HepG2 (cell line): ENCODE results near the gene RAD9A. TPM values are rescaled to one million over a fixed set of nuclear protein-coding genes. Genes with fewer than 3 reads are reported as not detected.
A peak's percentile ranks its signal among the peaks of the same experiment; 100 is the strongest.

Experiments used
- CEBPG ChIP-seq: IDR thresholded peaks from 2 replicates; pipeline ENCODE4 v1.6.1; 2016
- ESRRA ChIP-seq: sonication (generic); formaldehyde crosslinking; IDR thresholded peaks from 2 replicates; pipeline ENCODE4 v1.5.1; 2020; ENCODE audit warnings: mild to moderate bottlenecking, low read depth, missing genetic modification reagents
- JUNB ChIP-seq: sonication (generic); formaldehyde crosslinking; IDR thresholded peaks from 2 replicates; pipeline ENCODE4 v1.8.0; 2022; ENCODE audit warnings: missing genetic modification reagents, mild to moderate bottlenecking, borderline replicate concordance
- KDM2A ChIP-seq: sonication (generic); formaldehyde crosslinking; IDR thresholded peaks from 2 replicates; pipeline ENCODE4 v1.4.0; 2020; ENCODE audit warnings: low read depth, missing genetic modification reagents, borderline replicate concordance
- KMT2B ChIP-seq: IDR thresholded peaks from 2 replicates; pipeline ENCODE4 v1.6.1; 2016; ENCODE audit warnings: missing genetic modification reagents, missing compliant biosample characterization
- MYC ChIP-seq: sonication (generic); formaldehyde crosslinking; IDR thresholded peaks from 2 replicates; pipeline ENCODE4 v1.9.0; 2021; ENCODE audit warnings: missing genetic modification reagents, borderline replicate concordance
- RAD21 ChIP-seq: fragments of 450-650 bp; formaldehyde crosslinking; IDR thresholded peaks from 2 replicates; pipeline ENCODE4 v1.5.0; 2020; ENCODE audit warnings: mild to moderate bottlenecking
- SALL1 ChIP-seq: sonication (generic); formaldehyde crosslinking; IDR thresholded peaks from 2 replicates; pipeline ENCODE4 v1.8.0; 2022; ENCODE audit warnings: mild to moderate bottlenecking, missing genetic modification reagents
- SMC3 ChIP-seq: IDR thresholded peaks from 2 replicates; pipeline ENCODE4 v1.6.1; 2011; ENCODE audit warnings: low read length, improper control_type of control experiment
- TBX2 ChIP-seq: sonication (generic); formaldehyde crosslinking; IDR thresholded peaks from 2 replicates; pipeline ENCODE4 v1.5.0; 2020; ENCODE audit warnings: missing genetic modification reagents, mild to moderate bottlenecking, borderline replicate concordance
- XRCC5 ChIP-seq: fragments of 200-400 bp; formaldehyde crosslinking; optimal IDR thresholded peaks from 2 replicates; pipeline ENCODE3; 2017; ENCODE audit warnings: mild to moderate bottlenecking, low read length
- YY1 ChIP-seq: IDR thresholded peaks from 2 replicates; pipeline ENCODE4 v1.6.1; 2011; ENCODE audit warnings: low read length, low read depth, moderate library complexity, mild to moderate bottlenecking; ENCODE audit not compliant: insufficient read depth, insufficient replicate concordance
- ZFX ChIP-seq: sonication (generic); formaldehyde crosslinking; IDR thresholded peaks from 2 replicates; pipeline ENCODE4 v1.4.0; 2020; ENCODE audit warnings: mild to moderate bottlenecking, low read depth, missing genetic modification reagents, moderate library complexity
- ZNF331 ChIP-seq: sonication (generic); formaldehyde crosslinking; IDR thresholded peaks from 2 replicates; pipeline ENCODE4 v1.4.0; 2020; ENCODE audit warnings: missing genetic modification reagents
- ZNF768 ChIP-seq: sonication (generic); formaldehyde crosslinking; IDR thresholded peaks from 2 replicates; pipeline ENCODE4 v1.4.0; 2020; ENCODE audit warnings: missing genetic modification reagents
- ZNF772 ChIP-seq: sonication (generic); formaldehyde crosslinking; IDR thresholded peaks from 2 replicates; pipeline ENCODE4 v1.5.0; 2020; ENCODE audit warnings: mild to moderate bottlenecking, missing genetic modification reagents
- ZNF788 ChIP-seq: sonication (generic); formaldehyde crosslinking; IDR thresholded peaks from 2 replicates; pipeline ENCODE4 v1.5.0; 2020; ENCODE audit warnings: mild to moderate bottlenecking, missing genetic modification reagents, borderline replicate concordance
- polyA plus RNA-seq, 8 experiments: library from polyadenylated mRNA; depleted of rRNA in 3 of 8; stranded (reverse) in 7 of 8; unstranded in 1 of 8; fragments of >200 nt; fragmentation: Illumina TruSeq in 4 of 8; extraction: Trizol in 4 of 8; gene quantifications; 2 replicates each; pipeline versions ENCODE4 v1.2.1 to v1.2.3, GENCODE V29; 2011 to 2016; ENCODE audit warnings: low read depth in 4 of 8, missing spikeins in 1 of 8, mixed read lengths in 1 of 8; ENCODE audit not compliant: insufficient read depth in 1 of 8
- total RNA-seq, 5 experiments: library from RNA; depleted of rRNA; stranded (reverse); fragments of >200 nt; fragmentation: Illumina TruSeq; extraction: Trizol; gene quantifications; 2 replicates each; pipeline ENCODE4 v1.2.3, GENCODE V29; 2016; ENCODE audit warnings: low read depth in 1 of 5
- TF ChIP-seq, protein P1 (sequence below): sonication (generic); formaldehyde crosslinking; IDR thresholded peaks from 2 replicates; pipeline ENCODE4 v1.5.1; 2020; ENCODE audit warnings: mild to moderate bottlenecking, missing genetic modification reagents, moderate library complexity
- TF ChIP-seq, protein P2 (sequence below): sonication (generic); formaldehyde crosslinking; IDR thresholded peaks from 2 replicates; pipeline ENCODE4 v1.4.0; 2020; ENCODE audit warnings: missing genetic modification reagents, low read depth, mild to moderate bottlenecking, borderline replicate concordance
- TF ChIP-seq, protein P3 (sequence below): IDR thresholded peaks from 2 replicates; pipeline ENCODE4 v1.6.1; 2018; ENCODE audit warnings: missing genetic modification reagents, mild to moderate bottlenecking, missing compliant biosample characterization
- TF ChIP-seq, protein P4 (sequence below): sonication (generic); formaldehyde crosslinking; IDR thresholded peaks from 2 replicates; pipeline ENCODE4 v1.4.0; 2020; ENCODE audit warnings: missing genetic modification reagents

RAD9A gene
- total and polyA plus RNA-seq, 2 of the 13 experiments (the other 11 are each of a cell fraction or from before 2014, with no cell fraction given) = 10.1 to 15.7 TPM

DNA sequence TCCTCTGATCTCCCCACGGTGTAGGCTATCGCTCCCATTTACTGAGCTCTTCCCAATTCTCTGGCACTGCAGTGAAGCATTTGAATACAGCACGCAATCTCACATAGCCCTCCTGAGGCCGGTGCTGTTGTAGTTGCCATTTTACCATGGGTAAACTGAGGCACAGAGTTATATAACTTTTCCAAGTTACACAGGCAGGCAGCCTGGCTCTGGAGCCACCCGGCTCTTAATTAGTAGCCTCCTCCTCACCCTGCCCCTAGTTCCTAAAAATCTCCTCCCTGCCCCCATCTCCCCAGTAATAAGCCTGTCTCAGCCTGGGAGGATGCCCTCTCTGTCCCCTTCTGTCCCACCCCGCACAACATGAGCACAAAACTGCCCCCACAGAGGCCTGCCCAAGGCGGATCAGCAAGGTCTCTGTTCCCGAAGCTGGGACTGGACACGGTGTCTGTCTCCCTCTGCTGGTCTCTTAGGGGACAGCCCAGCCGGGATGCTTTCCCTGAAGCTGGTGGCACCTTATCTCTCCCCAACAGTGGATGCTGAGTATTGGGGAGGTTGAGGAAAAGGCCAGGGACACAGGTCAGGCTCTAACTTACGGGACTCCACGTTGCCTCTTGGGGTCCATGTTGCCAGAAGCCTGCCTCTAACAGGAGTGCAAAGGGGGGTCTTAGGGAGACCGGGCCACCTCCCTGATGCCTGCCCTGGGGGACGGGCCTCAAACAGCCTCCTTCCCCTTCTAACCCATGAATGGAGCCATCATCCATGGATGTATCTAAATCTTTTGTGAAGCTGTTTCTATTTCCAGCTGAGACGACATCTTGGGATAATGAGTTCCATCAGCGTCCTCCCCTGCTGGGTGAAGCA is 9.3 kb upstream of the RAD9A start (continued):
- 0 out of 2 replicates have a peak, but pooled peaks have one; percentile 26 for TF ChIP-seq KMT2B (CRISPR knock-in tag)
- no peak for TF ChIP-seq CEBPG (CRISPR knock-in tag)
- peak; percentile 86 for TF ChIP-seq SMC3
- TF ChIP-seq RAD21 (CRISPR knock-in tag) = peak; percentile 92
- TF ChIP-seq JUNB (CRISPR knock-in tag) = no peak
- 0 out of 2 replicates have a peak, but pooled peaks have one; percentile 28 for TF ChIP-seq ZNF788 (CRISPR knock-in tag)
- TF ChIP-seq, protein P1, sequence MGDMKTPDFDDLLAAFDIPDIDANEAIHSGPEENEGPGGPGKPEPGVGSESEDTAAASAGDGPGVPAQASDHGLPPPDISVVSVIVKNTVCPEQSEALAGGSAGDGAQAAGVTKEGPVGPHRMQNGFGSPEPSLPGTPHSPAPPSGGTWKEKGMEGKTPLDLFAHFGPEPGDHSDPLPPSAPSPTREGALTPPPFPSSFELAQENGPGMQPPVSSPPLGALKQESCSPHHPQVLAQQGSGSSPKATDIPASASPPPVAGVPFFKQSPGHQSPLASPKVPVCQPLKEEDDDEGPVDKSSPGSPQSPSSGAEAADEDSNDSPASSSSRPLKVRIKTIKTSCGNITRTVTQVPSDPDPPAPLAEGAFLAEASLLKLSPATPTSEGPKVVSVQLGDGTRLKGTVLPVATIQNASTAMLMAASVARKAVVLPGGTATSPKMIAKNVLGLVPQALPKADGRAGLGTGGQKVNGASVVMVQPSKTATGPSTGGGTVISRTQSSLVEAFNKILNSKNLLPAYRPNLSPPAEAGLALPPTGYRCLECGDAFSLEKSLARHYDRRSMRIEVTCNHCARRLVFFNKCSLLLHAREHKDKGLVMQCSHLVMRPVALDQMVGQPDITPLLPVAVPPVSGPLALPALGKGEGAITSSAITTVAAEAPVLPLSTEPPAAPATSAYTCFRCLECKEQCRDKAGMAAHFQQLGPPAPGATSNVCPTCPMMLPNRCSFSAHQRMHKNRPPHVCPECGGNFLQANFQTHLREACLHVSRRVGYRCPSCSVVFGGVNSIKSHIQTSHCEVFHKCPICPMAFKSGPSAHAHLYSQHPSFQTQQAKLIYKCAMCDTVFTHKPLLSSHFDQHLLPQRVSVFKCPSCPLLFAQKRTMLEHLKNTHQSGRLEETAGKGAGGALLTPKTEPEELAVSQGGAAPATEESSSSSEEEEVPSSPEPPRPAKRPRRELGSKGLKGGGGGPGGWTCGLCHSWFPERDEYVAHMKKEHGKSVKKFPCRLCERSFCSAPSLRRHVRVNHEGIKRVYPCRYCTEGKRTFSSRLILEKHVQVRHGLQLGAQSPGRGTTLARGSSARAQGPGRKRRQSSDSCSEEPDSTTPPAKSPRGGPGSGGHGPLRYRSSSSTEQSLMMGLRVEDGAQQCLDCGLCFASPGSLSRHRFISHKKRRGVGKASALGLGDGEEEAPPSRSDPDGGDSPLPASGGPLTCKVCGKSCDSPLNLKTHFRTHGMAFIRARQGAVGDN = peak; percentile 31
- peak; percentile 18; the same call in 1 of the 2 replicates for TF ChIP-seq MYC (CRISPR knock-in tag)
- TF ChIP-seq ZNF331 = peak; percentile 36; the same call in 1 of the 2 replicates
- TF ChIP-seq YY1 = peak; percentile 59
- TF ChIP-seq, protein P2, sequence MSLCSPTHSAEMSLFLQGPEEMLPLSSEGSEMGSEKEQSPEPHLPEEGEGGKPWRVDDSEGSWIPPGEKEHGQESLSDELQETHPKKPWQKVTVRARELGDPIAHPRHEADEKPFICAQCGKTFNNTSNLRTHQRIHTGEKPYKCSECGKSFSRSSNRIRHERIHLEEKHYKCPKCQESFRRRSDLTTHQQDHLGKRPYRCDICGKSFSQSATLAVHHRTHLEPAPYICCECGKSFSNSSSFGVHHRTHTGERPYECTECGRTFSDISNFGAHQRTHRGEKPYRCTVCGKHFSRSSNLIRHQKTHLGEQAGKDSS (CRISPR knock-in tag) = peak; percentile 39; the same call in 1 of the 2 replicates
- TF ChIP-seq ESRRA = no peak
- TF ChIP-seq, protein P3, sequence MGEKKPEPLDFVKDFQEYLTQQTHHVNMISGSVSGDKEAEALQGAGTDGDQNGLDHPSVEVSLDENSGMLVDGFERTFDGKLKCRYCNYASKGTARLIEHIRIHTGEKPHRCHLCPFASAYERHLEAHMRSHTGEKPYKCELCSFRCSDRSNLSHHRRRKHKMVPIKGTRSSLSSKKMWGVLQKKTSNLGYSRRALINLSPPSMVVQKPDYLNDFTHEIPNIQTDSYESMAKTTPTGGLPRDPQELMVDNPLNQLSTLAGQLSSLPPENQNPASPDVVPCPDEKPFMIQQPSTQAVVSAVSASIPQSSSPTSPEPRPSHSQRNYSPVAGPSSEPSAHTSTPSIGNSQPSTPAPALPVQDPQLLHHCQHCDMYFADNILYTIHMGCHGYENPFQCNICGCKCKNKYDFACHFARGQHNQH = peak; percentile 51; the same call in 1 of the 2 replicates
- TF ChIP-seq, protein P4, sequence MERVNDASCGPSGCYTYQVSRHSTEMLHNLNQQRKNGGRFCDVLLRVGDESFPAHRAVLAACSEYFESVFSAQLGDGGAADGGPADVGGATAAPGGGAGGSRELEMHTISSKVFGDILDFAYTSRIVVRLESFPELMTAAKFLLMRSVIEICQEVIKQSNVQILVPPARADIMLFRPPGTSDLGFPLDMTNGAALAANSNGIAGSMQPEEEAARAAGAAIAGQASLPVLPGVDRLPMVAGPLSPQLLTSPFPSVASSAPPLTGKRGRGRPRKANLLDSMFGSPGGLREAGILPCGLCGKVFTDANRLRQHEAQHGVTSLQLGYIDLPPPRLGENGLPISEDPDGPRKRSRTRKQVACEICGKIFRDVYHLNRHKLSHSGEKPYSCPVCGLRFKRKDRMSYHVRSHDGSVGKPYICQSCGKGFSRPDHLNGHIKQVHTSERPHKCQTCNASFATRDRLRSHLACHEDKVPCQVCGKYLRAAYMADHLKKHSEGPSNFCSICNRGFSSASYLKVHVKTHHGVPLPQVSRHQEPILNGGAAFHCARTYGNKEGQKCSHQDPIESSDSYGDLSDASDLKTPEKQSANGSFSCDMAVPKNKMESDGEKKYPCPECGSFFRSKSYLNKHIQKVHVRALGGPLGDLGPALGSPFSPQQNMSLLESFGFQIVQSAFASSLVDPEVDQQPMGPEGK (CRISPR knock-in tag) = peak; percentile 67
- no peak for TF ChIP-seq ZNF772 (CRISPR knock-in tag)
- TF ChIP-seq ZFX (CRISPR knock-in tag) = peak; percentile 41; the same call in 1 of the 2 replicates
- peak; percentile 38; the same call in 1 of the 2 replicates for TF ChIP-seq TBX2 (CRISPR knock-in tag)
- 0 out of 2 replicates have a peak, but pooled peaks have one; percentile 25 for TF ChIP-seq SALL1 (CRISPR knock-in tag)
- TF ChIP-seq ZNF768 (CRISPR knock-in tag) = peak; percentile 99
- TF ChIP-seq KDM2A = peak; percentile 33; the same call in 1 of the 2 replicates
- peak; percentile 47 for TF ChIP-seq XRCC5
